ENCODE measurements around the gene TNK1.

The TNK1 gene

DNA sequence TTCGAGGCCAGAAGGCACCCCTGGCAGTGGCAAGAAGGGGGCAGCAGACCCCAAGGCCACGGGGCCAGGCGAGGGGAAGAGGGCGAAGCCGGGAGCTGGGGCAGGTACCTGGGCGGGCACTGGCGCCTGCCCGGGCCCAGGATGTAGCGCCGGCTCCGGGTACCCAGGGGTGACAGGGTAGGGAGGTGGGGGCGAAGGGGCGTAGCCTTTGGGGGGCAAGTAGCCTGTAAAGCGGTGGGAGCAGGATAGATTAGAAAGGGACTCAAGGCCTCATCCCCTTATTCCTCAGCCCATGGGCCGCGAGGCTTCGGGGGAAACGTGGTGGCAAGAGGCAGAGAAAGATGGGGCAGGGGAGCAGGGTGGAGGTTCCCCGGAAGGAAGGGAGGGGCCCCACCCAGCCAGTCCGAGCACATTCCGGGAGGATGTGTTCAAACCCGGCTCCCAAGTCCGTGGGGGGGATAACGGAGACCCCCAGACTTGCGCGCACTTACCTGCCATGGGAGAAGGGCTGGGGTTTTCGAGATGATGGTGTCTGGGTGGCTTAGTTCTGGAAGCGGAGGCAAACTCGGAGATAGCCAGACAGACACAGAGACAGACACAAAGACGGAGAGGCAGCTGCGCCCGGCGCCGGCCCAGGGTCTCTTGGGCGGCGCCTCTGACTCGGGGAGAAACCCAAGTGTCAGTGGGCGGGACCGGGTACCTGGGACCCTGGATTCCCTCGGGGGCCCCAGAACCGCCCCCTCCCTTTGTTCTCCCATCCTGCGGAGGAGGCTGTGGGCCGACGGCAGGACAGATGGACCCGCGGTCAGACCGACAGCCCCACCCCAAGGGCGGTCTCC is 12.9 kb downstream of the TNK1 start:
- Histone ChIP-seq H3K27me3 (ENCODE audit: insufficient read depth, low read depth, severe bottlenecking) (no peaks in the 10 kb centered on the region), H3K36me3 (peaks cover 17% of the 10 kb centered on the region), H3K4me3 (ENCODE audit: low read depth, low read length) (peak overlapping the region; percentile 49), H3K9me3 (ENCODE audit: severe bottlenecking) (no peaks in the 10 kb centered on the region), H3K27ac (peak overlapping the region; percentile 75)
- TF ChIP-seq, protein P1, sequence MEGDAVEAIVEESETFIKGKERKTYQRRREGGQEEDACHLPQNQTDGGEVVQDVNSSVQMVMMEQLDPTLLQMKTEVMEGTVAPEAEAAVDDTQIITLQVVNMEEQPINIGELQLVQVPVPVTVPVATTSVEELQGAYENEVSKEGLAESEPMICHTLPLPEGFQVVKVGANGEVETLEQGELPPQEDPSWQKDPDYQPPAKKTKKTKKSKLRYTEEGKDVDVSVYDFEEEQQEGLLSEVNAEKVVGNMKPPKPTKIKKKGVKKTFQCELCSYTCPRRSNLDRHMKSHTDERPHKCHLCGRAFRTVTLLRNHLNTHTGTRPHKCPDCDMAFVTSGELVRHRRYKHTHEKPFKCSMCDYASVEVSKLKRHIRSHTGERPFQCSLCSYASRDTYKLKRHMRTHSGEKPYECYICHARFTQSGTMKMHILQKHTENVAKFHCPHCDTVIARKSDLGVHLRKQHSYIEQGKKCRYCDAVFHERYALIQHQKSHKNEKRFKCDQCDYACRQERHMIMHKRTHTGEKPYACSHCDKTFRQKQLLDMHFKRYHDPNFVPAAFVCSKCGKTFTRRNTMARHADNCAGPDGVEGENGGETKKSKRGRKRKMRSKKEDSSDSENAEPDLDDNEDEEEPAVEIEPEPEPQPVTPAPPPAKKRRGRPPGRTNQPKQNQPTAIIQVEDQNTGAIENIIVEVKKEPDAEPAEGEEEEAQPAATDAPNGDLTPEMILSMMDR (IDR thresholded peaks at IDR 0.05; ENCODE audit: low read depth, low read length) = peak; percentile 10; the same call in 1 of the 2 replicates
- DNase-seq = peak; percentile 61

DNA sequence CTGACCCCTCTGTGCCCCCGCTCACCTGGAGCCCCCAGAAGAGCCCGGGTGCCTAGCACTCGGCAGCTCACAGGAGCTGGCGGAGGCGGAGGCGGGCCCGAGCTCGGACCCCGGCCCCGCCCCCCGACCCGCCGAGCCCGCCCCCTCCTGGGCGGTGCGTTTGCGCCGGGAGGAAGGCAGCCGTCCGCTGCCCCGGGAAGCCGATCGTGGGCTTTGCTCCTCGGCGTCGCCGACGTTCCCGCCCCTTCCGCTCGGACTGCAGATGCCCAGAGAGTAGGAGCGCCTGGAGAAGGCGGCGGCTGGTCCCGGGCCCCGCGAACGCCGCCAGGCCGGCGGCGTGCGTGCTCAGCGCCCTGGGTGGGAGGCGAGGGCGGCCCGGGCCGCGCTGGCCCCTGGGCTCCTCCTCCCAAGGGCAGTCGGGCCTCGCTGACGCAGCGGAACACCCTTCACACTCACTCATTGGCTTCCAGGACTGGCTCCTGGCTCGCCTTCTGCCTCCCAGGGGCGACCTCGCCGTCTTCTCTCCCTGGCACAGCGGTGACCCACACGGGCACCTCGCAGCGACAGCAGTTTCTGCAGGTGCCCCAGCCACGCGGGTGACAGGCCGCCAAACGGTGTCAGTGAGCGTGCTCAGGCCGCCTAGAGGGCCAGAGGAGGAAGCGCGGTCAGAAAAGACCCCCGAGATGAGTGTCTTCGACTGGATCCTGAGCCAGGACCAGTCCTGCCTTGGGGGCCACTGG is 13.7 kb downstream of the TNK1 start, which contains the start of gene PLSCR3:
Gene PLSCR3 (minus strand): TSS at position 74 of the 740 bp plus-strand sequence. CDS start 415 bp downstream, outside the sequence.
- Histone ChIP-seq H3K27ac (peak within 1 kb of the TSS; percentile 75), H3K9me3 (ENCODE audit: severe bottlenecking) (no peaks in the 10 kb centered on the region), H3K36me3 (peaks cover 9% of the 10 kb centered on the region), H3K4me3 (ENCODE audit: low read depth, low read length) (peak within 1 kb of the TSS; percentile 49), H3K27me3 (ENCODE audit: insufficient read depth, low read depth, severe bottlenecking) (no peaks in the 10 kb centered on the region)
- DNase-seq = peak; percentile 90
- TF ChIP-seq, protein P1 (IDR thresholded peaks at IDR 0.05; ENCODE audit: low read depth, low read length) = peak; percentile 65

DNA sequence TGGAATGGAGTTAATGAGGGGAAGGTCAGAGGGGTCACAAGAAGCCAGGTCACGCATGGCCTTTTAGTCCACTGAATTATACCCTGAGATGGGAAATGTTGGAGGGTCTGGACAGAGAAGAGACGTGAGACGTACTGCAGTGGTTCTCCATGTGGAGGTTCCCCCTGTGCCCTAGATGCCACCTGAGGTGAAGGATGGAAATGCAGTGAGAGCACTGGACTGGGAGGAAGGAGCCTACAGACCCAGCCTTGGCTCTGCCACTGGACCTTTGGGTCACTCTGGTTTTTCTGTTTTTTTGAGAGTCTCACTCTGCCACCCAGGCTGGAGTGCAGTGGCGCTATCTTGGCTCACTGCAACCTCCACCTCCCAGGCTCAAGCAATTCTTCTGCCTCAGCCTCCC is 15.3 kb downstream of the TNK1 start:
- Histone ChIP-seq H3K27me3 (ENCODE audit: insufficient read depth, low read depth, severe bottlenecking) (no peaks in the 10 kb centered on the region), H3K27ac (no peak overlapping the region), H3K9me3 (ENCODE audit: severe bottlenecking) (no peaks in the 10 kb centered on the region), H3K4me3 (ENCODE audit: low read depth, low read length) (no peak overlapping the region), H3K36me3 (peaks cover 5% of the 10 kb centered on the region)
- no peak for DNase-seq
- TF ChIP-seq, protein P1 (IDR thresholded peaks at IDR 0.05; ENCODE audit: low read depth, low read length) = no peak

DNA sequence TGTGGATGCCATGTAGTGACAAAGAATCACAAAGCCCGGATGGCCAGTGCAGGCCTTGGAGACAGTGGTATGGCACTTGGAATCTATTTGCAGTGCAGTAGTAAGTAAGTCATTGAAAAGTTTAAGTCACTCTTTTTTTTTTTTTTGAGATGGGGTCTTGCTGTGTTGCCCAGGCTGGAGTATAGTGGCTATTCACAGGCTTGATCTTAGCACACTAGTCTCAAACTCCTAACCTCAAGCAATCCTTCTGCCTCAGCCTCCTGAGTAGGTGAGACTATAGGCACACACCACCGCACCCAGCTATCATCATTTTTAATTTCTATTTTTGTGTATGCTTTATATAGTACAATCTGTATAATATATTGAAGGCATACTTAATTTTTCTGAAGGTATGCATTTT is 17.7 kb downstream of the TNK1 start:
- H3K27me3 ChIP-seq (ENCODE audit: insufficient read depth, low read depth, severe bottlenecking) = no peaks in the 10 kb centered on the region
- H3K27ac ChIP-seq = no peak overlapping the region
- DNase-seq = no peak
- TF ChIP-seq, protein P1 (IDR thresholded peaks at IDR 0.05; ENCODE audit: low read depth, low read length) = no peak
- no peak overlapping the region for H3K4me3 ChIP-seq (ENCODE audit: low read depth, low read length)
- H3K9me3 ChIP-seq (ENCODE audit: severe bottlenecking) = no peaks in the 10 kb centered on the region
- 0 out of 2 replicates have a peak, but pooled peaks cover 2% of the 10 kb centered on the region for H3K36me3 ChIP-seq

DNA sequence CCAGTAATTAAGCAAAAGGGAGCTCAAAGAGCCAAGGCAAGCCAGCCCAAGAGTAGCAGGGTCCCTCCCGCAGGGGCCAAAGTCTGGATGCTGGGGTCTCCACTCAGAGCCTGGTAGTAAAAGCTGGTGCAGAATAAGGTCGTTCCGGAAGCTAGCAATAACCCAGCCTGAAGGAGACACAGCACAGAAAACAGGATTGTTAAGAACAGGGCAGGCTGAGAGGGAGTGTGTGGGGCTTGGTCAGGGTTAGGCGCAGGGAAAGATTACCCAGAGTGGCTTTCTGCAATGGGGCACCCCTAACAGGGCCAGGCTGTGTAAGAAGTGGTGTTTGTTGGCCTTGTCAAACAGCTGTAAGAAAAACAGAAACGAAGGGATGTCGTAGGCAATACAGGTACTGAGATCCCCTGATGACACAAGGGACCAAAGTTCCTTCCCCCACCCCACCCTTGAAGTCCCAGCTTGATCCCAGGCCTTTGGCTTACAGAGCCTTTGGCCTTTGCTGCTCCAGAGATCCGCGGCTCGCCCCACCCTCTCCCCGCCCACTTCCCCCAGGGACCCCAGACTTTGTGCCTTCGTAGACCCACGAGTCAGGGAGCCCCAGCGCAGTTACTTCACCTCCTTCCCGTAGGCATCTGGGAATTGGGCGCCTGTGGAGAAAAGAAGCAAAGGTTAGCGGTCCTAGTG is 22.3 kb downstream of the TNK1 start:
- TF ChIP-seq, protein P1 (IDR thresholded peaks at IDR 0.05; ENCODE audit: low read depth, low read length) = no peak
- H3K36me3 ChIP-seq = 0 out of 2 replicates have a peak, but pooled peaks cover 2% of the 10 kb centered on the region
- peak; percentile 73 for DNase-seq
- peak overlapping the region; percentile 85 for H3K27ac ChIP-seq
- no peaks in the 10 kb centered on the region for H3K27me3 ChIP-seq (ENCODE audit: insufficient read depth, low read depth, severe bottlenecking)
- peak overlapping the region; percentile 76 for H3K4me3 ChIP-seq (ENCODE audit: low read depth, low read length)
- no peaks in the 10 kb centered on the region for H3K9me3 ChIP-seq (ENCODE audit: severe bottlenecking)
